Measurements from ENCODE around the gene SPAG8. TPM values are rescaled to one million over a fixed set of nuclear protein-coding genes. Genes with fewer than 3 reads are reported as not detected.

The SPAG8 gene
- total and polyA plus RNA-seq, 9 of the 15 experiments (the other 6 are each of a cell fraction or from before 2014, with no cell fraction given), result 0.03 to 0.47 (median 0.21) TPM

GRCh38 chr9:35820076-35820475 lies 8.0 kb upstream of the SPAG8 start:
- Histone ChIP-seq H3K4me2 (ENCODE audit: insufficient read depth, low read length) (no peak overlapping the region), H3K36me3 (ENCODE audit: control insufficient read depth, insufficient read depth, low read length) (no peaks in the 10 kb centered on the region), H3K27me3 (ENCODE audit: control insufficient read depth in 2 of 2, insufficient read depth in 2 of 2, low read length in 2 of 2) (no peaks in the 10 kb centered on the region), H2AFZ (ENCODE audit: low read depth, low read length) (no peak overlapping the region), H3K4me3 (no peak overlapping the region), H3K79me2 (ENCODE audit: control insufficient read depth, insufficient read depth, low read length) (no peaks in the 10 kb centered on the region), H3K27ac (ENCODE audit: extremely low read depth, low read depth, low read length) (no peak overlapping the region), H3K9me1 (ENCODE audit: control insufficient read depth, insufficient read depth, low read length) (no peaks in the 10 kb centered on the region), H4K20me1 (replicated peaks; ENCODE audit: control insufficient read depth, insufficient read depth, low read length) (no peaks in the 10 kb centered on the region), H3K4me1 (replicated peaks in 1 of 2; ENCODE audit: control insufficient read depth in 2 of 2, insufficient read depth in 2 of 2, low read length in 2 of 2) (no peaks in the 10 kb centered on the region; a peak in 1 of 5 replicates), H3K9me3 (replicated peaks; ENCODE audit: control insufficient read depth, insufficient read depth, low read depth, low read length) (no peaks in the 10 kb centered on the region; the same call in 1 of the 2 replicates), H3K9ac (ENCODE audit: insufficient read depth in 1 of 2, low read depth in 2 of 2, low read length in 2 of 2) (no peak overlapping the region)
- in situ Hi-C loops (cut with MboI), result no loop called here
- ChIA-PET CTCF (ENCODE audit: low intra/inter-chr PET ratio) (no interaction called here), POLR2A (interaction anchor here (0.6 kb wide), 2 partner anchors 10 to 26 kb away, joined by 3 read pairs; no protein-coding TSS in a partner anchor)
- TF ChIP-seq JUNB (CRISPR knock-in tag; conservative IDR thresholded peaks at IDR 0.05) (no peak), FOSL1 (tag; conservative IDR thresholded peaks at IDR 0.05) (0 out of 2 replicates have a peak, but pooled peaks have one; percentile 23)
- no peak for FAIRE-seq
- DNase-seq (ENCODE audit: extremely low read depth in 1 of 4, low spot score in 3 of 4), result no peak
- intact Hi-C loops (cut with micrococcal nuclease), result no loop called here
- ATAC-seq, result no peak
- BruUV-seq (replicated peaks), result no TSS peak

DNA sequence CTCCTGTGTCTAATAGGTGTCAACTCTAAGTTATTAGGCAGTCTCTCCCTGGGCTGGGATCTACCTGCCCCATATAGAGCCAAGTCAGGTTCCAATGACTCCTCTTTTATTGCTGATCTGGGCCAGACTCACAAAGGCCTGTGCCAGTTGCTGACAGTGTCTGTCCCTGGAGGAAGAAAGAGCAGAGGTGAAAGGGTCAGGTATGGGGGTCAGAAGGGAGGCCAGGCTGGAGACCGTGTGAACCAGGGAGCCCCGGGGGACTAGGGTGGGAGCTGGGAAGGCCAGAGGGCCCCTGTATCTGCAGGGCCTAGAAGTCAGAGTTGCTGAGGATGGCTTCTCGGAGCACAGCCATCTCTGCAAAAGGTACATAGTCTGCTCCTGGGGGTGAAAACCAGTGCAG lies 6.3 kb upstream of the SPAG8 start:
- ChIA-PET CTCF (ENCODE audit: low intra/inter-chr PET ratio) (no interaction called here), POLR2A (interaction anchor here (0.6 to 1.0 kb wide), 2 partner anchors 18 to 393 kb away, joined by 3 read pairs; no protein-coding TSS in a partner anchor)
- FAIRE-seq (no peak), ATAC-seq (no peak), DNase-seq (ENCODE audit: extremely low read depth in 1 of 4, low spot score in 3 of 4) (no peak)
- Histone ChIP-seq H2AFZ (ENCODE audit: low read depth, low read length) (no peak overlapping the region), H3K79me2 (ENCODE audit: control insufficient read depth, insufficient read depth, low read length) (peaks cover 12% of the 10 kb centered on the region; the same call in 2 of the 3 replicates), H3K9ac (ENCODE audit: insufficient read depth in 1 of 2, low read depth in 2 of 2, low read length in 2 of 2) (no peak overlapping the region), H3K27ac (ENCODE audit: extremely low read depth, low read depth, low read length) (no peak overlapping the region), H3K9me1 (ENCODE audit: control insufficient read depth, insufficient read depth, low read length) (peaks cover 1% of the 10 kb centered on the region), H3K36me3 (ENCODE audit: control insufficient read depth, insufficient read depth, low read length) (no peaks in the 10 kb centered on the region), H3K27me3 (ENCODE audit: control insufficient read depth in 2 of 2, insufficient read depth in 2 of 2, low read length in 2 of 2) (no peaks in the 10 kb centered on the region), H3K4me3 (no peak overlapping the region), H3K9me3 (replicated peaks; ENCODE audit: control insufficient read depth, insufficient read depth, low read depth, low read length) (no peaks in the 10 kb centered on the region; the same call in 1 of the 2 replicates), H3K4me2 (ENCODE audit: insufficient read depth, low read length) (no peak overlapping the region), H3K4me1 (replicated peaks in 1 of 2; ENCODE audit: control insufficient read depth in 2 of 2, insufficient read depth in 2 of 2, low read length in 2 of 2) (peaks cover 9 to 14% of the 10 kb centered on the region in 2 experiments), H4K20me1 (replicated peaks; ENCODE audit: control insufficient read depth, insufficient read depth, low read length) (no peaks in the 10 kb centered on the region)
- BruUV-seq (replicated peaks), result no TSS peak
- intact Hi-C loops (cut with micrococcal nuclease) (loop anchor here (10.0 kb wide), 2 partner anchors 84 to 154 kb away; partner anchors contain the start of genes ARHGEF39, CREB3 and TLN1), in situ Hi-C loops (cut with MboI) (no loop called here)
- WGBS (ENCODE audit: insufficient coverage, low coverage, missing lambda C conversion rate), result 51% methylated on average over 3 of the region's 3 CpGs
- TF ChIP-seq ZNF77 (CRISPR knock-in tag; IDR thresholded peaks at IDR 0.05), result no peak
- no peak for TF ChIP-seq DDX20 (tag; IDR thresholded peaks at IDR 0.05; ENCODE audit: low read depth)
- no peak for TF ChIP-seq CHD4 (IDR thresholded peaks at IDR 0.05; ENCODE audit: insufficient read depth, insufficient replicate concordance, low read depth, low read length, poor library complexity, severe bottlenecking)
- TF ChIP-seq ZNF263 (CRISPR knock-in tag; IDR thresholded peaks at IDR 0.05; ENCODE audit: borderline replicate concordance), result no peak
- no peak for TF ChIP-seq ATF4 (CRISPR knock-in tag; IDR thresholded peaks at IDR 0.05)
- TF ChIP-seq ZNF212 (CRISPR knock-in tag; IDR thresholded peaks at IDR 0.05), result no peak
- no peak for TF ChIP-seq KLF13 (tag; IDR thresholded peaks at IDR 0.05; ENCODE audit: borderline replicate concordance, low read depth)
- TF ChIP-seq RBM15 (IDR thresholded peaks at IDR 0.05; ENCODE audit: insufficient read depth, low read length), result no peak
- TF ChIP-seq STAT5A (IDR thresholded peaks at IDR 0.05; ENCODE audit: borderline replicate concordance, low read length), result no peak

All from K562 (cell line).